Measurements from ENCODE around the gene COQ8B. TPM values are rescaled to one million over a fixed set of nuclear protein-coding genes. Genes with fewer than 3 reads are reported as not detected.
"Not testable (repeated sequence)": the region's sequence is repeated elsewhere in the genome, so short reads cannot be mapped to it uniquely, and the experiment has no call there.

The COQ8B gene
- 33.5 and 36.7 TPM in 2 replicates for total RNA-seq

- Mint-ChIP-seq H3K4me3 (ENCODE audit: low read depth) (peak within 1 kb of the TSS; percentile 94), H3K9me3 (no peaks in the 10 kb centered on the region), H3K27ac (peak within 1 kb of the TSS; percentile 92), H3K4me1 (ENCODE audit: low read depth) (peaks cover 49% of the 10 kb centered on the region), H3K27me3 (ENCODE audit: low read depth) (no peaks in the 10 kb centered on the region), H3K36me3 (ENCODE audit: low read depth) (peaks cover 21% of the 10 kb centered on the region)
- intact Hi-C loops (cut with micrococcal nuclease): loop anchor here (1.0 to 2.0 kb wide), 4 partner anchors 35 to 102 kb away; partner anchors contain the start of genes EGLN2 and SNRPA
- peak; percentile 98 for DNase-seq (ENCODE audit: low spot score)
These were observed at the start of gene COQ8B, which contains the start of gene ITPKC for GRCh38 chr19:40716482-40717324. Gene COQ8B, minus strand, starts transcription at chr19:40716886. Its CDS starts 2,254 bp downstream, at chr19:40714632. Gene ITPKC, plus strand, starts transcription at chr19:40717112. Its CDS starts 24 bp downstream, at chr19:40717136.

GRCh38 chr19:40766385-40766784 is 49.7 kb upstream of the COQ8B start:
- H3K4me3 Mint-ChIP-seq (ENCODE audit: low read depth); H3K27ac Mint-ChIP-seq; intact Hi-C loops (cut with micrococcal nuclease); DNase-seq (ENCODE audit: low spot score); H3K9me3 Mint-ChIP-seq; H3K27me3 Mint-ChIP-seq (ENCODE audit: low read depth): not testable (repeated sequence)
- Mint-ChIP-seq H3K36me3 (ENCODE audit: low read depth) (peaks cover 79% of the 10 kb centered on the region), H3K4me1 (ENCODE audit: low read depth) (peaks cover 24% of the 10 kb centered on the region)

GRCh38 chr19:40763963-40764362 is 47.3 kb upstream of the COQ8B start:
- intact Hi-C loops (cut with micrococcal nuclease): no loop called here
- H3K27me3 Mint-ChIP-seq (ENCODE audit: low read depth): no peaks in the 10 kb centered on the region
- no peak overlapping the region for H3K4me3 Mint-ChIP-seq (ENCODE audit: low read depth)
- peak overlapping the region; percentile 15 for H3K27ac Mint-ChIP-seq
- no peaks in the 10 kb centered on the region for H3K9me3 Mint-ChIP-seq
- peaks cover 83% of the 10 kb centered on the region for H3K36me3 Mint-ChIP-seq (ENCODE audit: low read depth)
- peaks cover 20% of the 10 kb centered on the region for H3K4me1 Mint-ChIP-seq (ENCODE audit: low read depth)
- no peak for DNase-seq (ENCODE audit: low spot score)

DNA sequence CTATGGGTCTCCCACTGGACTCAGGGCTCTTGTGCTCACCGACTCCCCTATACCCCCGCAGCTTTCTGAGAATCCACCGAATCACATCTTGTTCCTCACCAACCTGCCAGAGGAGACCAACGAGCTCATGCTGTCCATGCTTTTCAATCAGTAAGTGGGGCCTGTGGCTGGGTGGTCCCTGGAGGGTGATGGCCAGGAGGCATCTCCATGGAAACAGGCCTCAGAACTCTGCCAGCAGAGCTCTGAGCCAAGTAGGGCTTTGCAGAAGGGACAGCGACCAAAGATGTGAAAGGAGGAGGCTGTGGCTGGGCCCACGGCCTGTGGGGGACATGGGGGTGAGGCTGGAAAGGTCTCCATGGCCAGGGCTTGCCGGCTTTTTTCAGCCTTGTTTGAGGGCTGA is 46.8 kb upstream of the COQ8B start:
- Mint-ChIP-seq H3K9me3 (no peaks in the 10 kb centered on the region), H3K27ac (no peak overlapping the region), H3K36me3 (ENCODE audit: low read depth) (peaks cover 83% of the 10 kb centered on the region), H3K4me1 (ENCODE audit: low read depth) (peaks cover 20% of the 10 kb centered on the region), H3K4me3 (ENCODE audit: low read depth) (no peak overlapping the region), H3K27me3 (ENCODE audit: low read depth) (no peaks in the 10 kb centered on the region)
- DNase-seq (ENCODE audit: low spot score): no peak
- intact Hi-C loops (cut with micrococcal nuclease): no loop called here

DNA sequence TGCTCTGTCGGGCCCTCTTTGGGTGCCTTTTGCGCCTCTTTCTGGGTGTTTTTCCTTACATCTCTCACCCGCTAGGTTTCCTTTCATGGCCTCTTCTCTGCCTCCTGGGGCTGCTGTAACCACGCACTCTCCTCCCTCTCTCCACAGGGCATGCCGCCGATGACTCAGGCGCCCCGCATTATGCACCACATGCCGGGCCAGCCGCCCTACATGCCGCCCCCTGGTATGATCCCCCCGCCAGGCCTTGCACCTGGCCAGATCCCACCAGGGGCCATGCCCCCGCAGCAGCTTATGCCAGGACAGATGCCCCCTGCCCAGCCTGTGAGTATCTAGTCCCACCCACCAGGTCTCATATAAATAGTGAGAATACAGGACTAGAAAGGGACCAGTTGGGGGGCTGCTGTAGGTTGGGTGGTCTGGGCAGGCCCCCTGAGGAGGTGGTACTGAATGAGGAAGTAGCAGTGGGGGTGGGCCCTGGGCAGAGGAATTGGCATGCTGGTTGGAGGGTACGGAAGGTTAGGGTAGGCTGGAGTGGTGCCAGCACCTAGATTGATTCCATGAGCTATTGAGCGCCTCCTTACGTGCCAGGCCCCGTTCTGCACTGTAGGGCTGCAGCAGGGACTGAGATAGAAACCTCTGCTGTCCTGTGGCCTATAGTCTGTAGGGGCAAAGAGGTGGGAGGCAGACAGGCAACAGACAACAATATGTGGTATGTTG is 46.2 kb upstream of the COQ8B start:
- H3K4me3 Mint-ChIP-seq (ENCODE audit: low read depth): no peak overlapping the region
- no peak overlapping the region for H3K27ac Mint-ChIP-seq
- H3K9me3 Mint-ChIP-seq: no peaks in the 10 kb centered on the region
- DNase-seq (ENCODE audit: low spot score): no peak
- intact Hi-C loops (cut with micrococcal nuclease): no loop called here
- peaks cover 89% of the 10 kb centered on the region for H3K36me3 Mint-ChIP-seq (ENCODE audit: low read depth)
- no peaks in the 10 kb centered on the region for H3K27me3 Mint-ChIP-seq (ENCODE audit: low read depth)
- H3K4me1 Mint-ChIP-seq (ENCODE audit: low read depth): peaks cover 22% of the 10 kb centered on the region

GRCh38 chr19:40759352-40759751 is 42.7 kb upstream of the COQ8B start:
- H3K27me3 Mint-ChIP-seq (ENCODE audit: low read depth): no peaks in the 10 kb centered on the region
- peaks cover 40% of the 10 kb centered on the region for H3K4me1 Mint-ChIP-seq (ENCODE audit: low read depth)
- H3K9me3 Mint-ChIP-seq: no peaks in the 10 kb centered on the region
- H3K27ac Mint-ChIP-seq: no peak overlapping the region
- no peak for DNase-seq (ENCODE audit: low spot score)
- intact Hi-C loops (cut with micrococcal nuclease): loop anchor here (10.0 kb wide), 1 partner anchor 315 kb away; the partner anchor contains the start of gene SERTAD3
- no peak overlapping the region for H3K4me3 Mint-ChIP-seq (ENCODE audit: low read depth)
- peaks cover 91% of the 10 kb centered on the region for H3K36me3 Mint-ChIP-seq (ENCODE audit: low read depth)

DNA sequence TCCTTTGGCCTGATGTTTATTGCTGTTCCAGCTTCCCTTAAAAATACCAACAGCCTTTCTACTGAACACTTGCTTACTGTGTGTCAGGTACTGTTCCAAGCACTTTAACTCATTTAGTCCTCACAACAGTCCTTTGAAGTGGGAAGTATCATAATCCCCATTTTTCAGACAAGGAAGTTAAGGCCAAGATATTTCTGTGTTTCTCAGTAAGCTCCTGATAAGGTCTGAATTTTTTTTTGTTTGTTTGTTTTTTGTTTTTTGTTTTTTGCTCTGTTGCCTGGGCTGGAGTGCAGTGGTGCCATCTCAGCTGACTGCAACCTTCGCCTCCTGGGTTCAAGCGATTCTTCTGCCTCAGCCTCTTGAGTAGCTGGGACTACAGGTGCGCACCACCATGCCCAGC is 41.8 kb upstream of the COQ8B start:
- Mint-ChIP-seq H3K4me3 (ENCODE audit: low read depth) (no peak overlapping the region), H3K9me3 (no peaks in the 10 kb centered on the region), H3K36me3 (ENCODE audit: low read depth) (peaks cover 85% of the 10 kb centered on the region), H3K27ac (peak overlapping the region; percentile 22), H3K4me1 (ENCODE audit: low read depth) (peaks cover 36% of the 10 kb centered on the region), H3K27me3 (ENCODE audit: low read depth) (no peaks in the 10 kb centered on the region)
- DNase-seq (ENCODE audit: low spot score): no peak
- intact Hi-C loops (cut with micrococcal nuclease): loop anchor here (10.0 kb wide), 1 partner anchor 314 kb away; the partner anchor contains the start of gene SERTAD3

GRCh38 chr19:40756502-40757110 is 39.9 kb upstream of the COQ8B start:
- no peak for DNase-seq (ENCODE audit: low spot score)
- H3K36me3 Mint-ChIP-seq (ENCODE audit: low read depth): peaks cover 82% of the 10 kb centered on the region
- intact Hi-C loops (cut with micrococcal nuclease): loop anchor here (10.0 kb wide), 1 partner anchor 312 kb away; the partner anchor contains the start of gene SERTAD3
- peak overlapping the region; percentile 70 for H3K27ac Mint-ChIP-seq
- H3K4me3 Mint-ChIP-seq (ENCODE audit: low read depth): peak overlapping the region; percentile 64
- peaks cover 34% of the 10 kb centered on the region for H3K4me1 Mint-ChIP-seq (ENCODE audit: low read depth)
- no peaks in the 10 kb centered on the region for H3K9me3 Mint-ChIP-seq
- no peaks in the 10 kb centered on the region for H3K27me3 Mint-ChIP-seq (ENCODE audit: low read depth)

DNA sequence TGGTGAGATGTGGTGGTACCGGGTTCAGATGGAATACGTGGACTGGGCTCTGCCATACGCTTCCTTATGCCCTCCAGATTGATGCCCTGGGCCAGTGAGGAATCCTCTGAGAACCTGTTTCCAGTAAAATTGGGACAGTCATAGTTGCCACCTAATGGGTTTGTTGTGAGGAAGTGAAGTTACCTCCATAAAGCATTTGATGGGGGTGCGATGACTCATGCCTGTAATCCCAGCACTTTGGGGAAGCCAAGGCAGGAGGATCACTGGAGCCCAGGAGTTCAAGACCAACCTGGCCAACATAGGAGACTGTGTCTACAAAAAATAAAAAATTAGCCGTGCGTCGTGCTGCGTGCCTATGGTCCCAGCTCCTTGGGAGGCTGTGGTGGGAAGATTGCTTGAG is 39.1 kb upstream of the COQ8B start:
- H3K4me1 Mint-ChIP-seq (ENCODE audit: low read depth): peaks cover 33% of the 10 kb centered on the region
- H3K27ac Mint-ChIP-seq: peak overlapping the region; percentile 9
- peaks cover 81% of the 10 kb centered on the region for H3K36me3 Mint-ChIP-seq (ENCODE audit: low read depth)
- H3K9me3 Mint-ChIP-seq: no peaks in the 10 kb centered on the region
- H3K4me3 Mint-ChIP-seq (ENCODE audit: low read depth): peak overlapping the region; percentile 53
- DNase-seq (ENCODE audit: low spot score): no peak
- no peaks in the 10 kb centered on the region for H3K27me3 Mint-ChIP-seq (ENCODE audit: low read depth)
- intact Hi-C loops (cut with micrococcal nuclease): loop anchor here (10.0 kb wide), 1 partner anchor 311 kb away; the partner anchor contains the start of gene SERTAD3

DNA sequence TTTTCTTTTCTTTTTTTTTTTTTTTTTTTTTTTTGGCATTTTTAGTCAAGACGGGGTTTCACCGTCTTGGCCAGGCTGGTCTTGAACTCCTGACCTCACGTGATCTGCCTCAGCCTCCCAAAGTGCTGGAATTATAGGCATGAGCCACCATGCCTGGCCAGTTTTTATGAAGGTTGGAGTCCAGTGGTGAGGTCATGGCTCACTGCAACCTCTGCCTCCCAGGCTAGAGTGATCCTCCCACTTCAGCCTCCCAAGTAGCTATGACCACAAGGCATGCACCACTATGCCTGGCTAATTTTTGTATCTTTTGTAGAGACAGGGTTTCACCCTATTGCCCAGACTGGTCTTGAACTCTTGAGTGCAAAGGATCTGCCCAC is 38.5 kb upstream of the COQ8B start:
- intact Hi-C loops (cut with micrococcal nuclease): loop anchor here (10.0 kb wide), 1 partner anchor 310 kb away; the partner anchor contains the start of gene SERTAD3
- Mint-ChIP-seq H3K4me1 (ENCODE audit: low read depth) (peaks cover 34% of the 10 kb centered on the region), H3K36me3 (ENCODE audit: low read depth) (peaks cover 76% of the 10 kb centered on the region)

GRCh38 chr19:40754611-40755247 is 38.0 kb upstream of the COQ8B start:
- Mint-ChIP-seq H3K4me1 (ENCODE audit: low read depth) (peaks cover 39% of the 10 kb centered on the region), H3K36me3 (ENCODE audit: low read depth) (peaks cover 71% of the 10 kb centered on the region), H3K9me3 (no peaks in the 10 kb centered on the region), H3K27ac (peak overlapping the region; percentile 95), H3K4me3 (ENCODE audit: low read depth) (peak overlapping the region; percentile 83), H3K27me3 (ENCODE audit: low read depth) (no peaks in the 10 kb centered on the region)
- DNase-seq (ENCODE audit: low spot score): peak; percentile 20
- intact Hi-C loops (cut with micrococcal nuclease): loop anchor here (1.0 to 10.0 kb wide), 3 partner anchors 23 to 310 kb away; partner anchors contain the start of gene SERTAD3

More for the DNA sequence above, 38.5 kb upstream of the COQ8B start:
- Mint-ChIP-seq H3K4me3 (ENCODE audit: low read depth) (peak overlapping the region; percentile 53), H3K27me3 (ENCODE audit: low read depth) (no peaks in the 10 kb centered on the region), H3K27ac (peak overlapping the region; percentile 9), H3K9me3 (no peaks in the 10 kb centered on the region)
- no peak for DNase-seq (ENCODE audit: low spot score)

DNA sequence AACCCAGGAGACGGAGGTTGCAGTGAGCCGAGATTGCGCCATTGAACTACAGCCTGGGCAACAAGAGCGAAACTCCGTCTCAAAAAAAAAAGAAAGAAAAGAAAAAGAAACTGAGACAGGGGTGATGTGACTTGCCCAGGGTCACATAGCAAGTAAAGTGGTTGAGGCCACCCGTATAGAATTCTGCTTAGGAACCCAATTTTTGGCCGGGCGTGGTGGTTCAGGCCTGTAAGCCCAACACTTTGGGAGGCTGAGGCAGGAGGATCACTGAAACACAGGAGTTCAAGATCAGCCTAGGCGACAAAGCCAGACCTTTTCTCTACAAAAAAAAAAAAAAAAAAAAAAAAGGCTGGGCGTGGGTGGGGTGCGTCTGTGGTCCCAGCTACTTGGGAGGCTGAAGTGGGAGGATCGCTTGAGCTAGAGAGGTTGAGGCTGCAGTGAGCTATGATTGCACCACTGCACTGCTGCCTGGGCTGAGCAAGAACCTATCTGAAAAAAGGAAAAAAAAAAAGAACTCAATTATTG is 35.6 kb upstream of the COQ8B start:
- no peak for DNase-seq (ENCODE audit: low spot score)
- no peaks in the 10 kb centered on the region for H3K27me3 Mint-ChIP-seq (ENCODE audit: low read depth)
- H3K36me3 Mint-ChIP-seq (ENCODE audit: low read depth): peaks cover 52% of the 10 kb centered on the region
- H3K9me3 Mint-ChIP-seq: no peaks in the 10 kb centered on the region
- peak overlapping the region; percentile 97 for H3K27ac Mint-ChIP-seq
- H3K4me3 Mint-ChIP-seq (ENCODE audit: low read depth): peak overlapping the region; percentile 96
- H3K4me1 Mint-ChIP-seq (ENCODE audit: low read depth): peaks cover 47% of the 10 kb centered on the region
- intact Hi-C loops (cut with micrococcal nuclease): loop anchor here (10.0 kb wide), 1 partner anchor 308 kb away; the partner anchor contains the start of gene SERTAD3
